GM21447 (cell line): ENCODE data around the gene STK16.

Source experiments
- ATAC-seq: cut with Tn5 transposase; IDR thresholded peaks from one replicate; pipeline ENCODE4 v1.9.1; 2021; ENCODE audit not compliant: unreplicated experiment

STK16 gene

GRCh38 chr2:219213486-219214071 lies 31.7 kb upstream of the STK16 start:
- ATAC-seq: no peak

GRCh38 chr2:219214141-219214540 lies 31.1 kb upstream of the STK16 start:
- ATAC-seq: no peak

- no peak for ATAC-seq
Observed at GRCh38 chr2:219214786-219215185, 30.5 kb upstream of the STK16 start.

GRCh38 chr2:219215871-219216534 lies 29.3 kb upstream of the STK16 start:
- no peak for ATAC-seq

GRCh38 chr2:219216535-219216915 lies 28.8 kb upstream of the STK16 start:
- no peak for ATAC-seq

- ATAC-seq: peak; percentile 34
Observed at GRCh38 chr2:219218217-219218731, 27.0 kb upstream of the STK16 start.

GRCh38 chr2:219218732-219219701 lies 26.3 kb upstream of the STK16 start, which contains the start of gene ABCB6:
ABCB6 (minus strand) TSS chr2:219218958; CDS start chr2:219218673, 285 bp downstream.
- ATAC-seq: peak; percentile 84

- no peak for ATAC-seq
Observed at GRCh38 chr2:219219784-219220532, 25.3 kb upstream of the STK16 start.

GRCh38 chr2:219220652-219221402 lies 24.5 kb upstream of the STK16 start:
- ATAC-seq: no peak

GRCh38 chr2:219221957-219222518 lies 23.2 kb upstream of the STK16 start:
- ATAC-seq: no peak

- no peak for ATAC-seq
Observed at GRCh38 chr2:219223831-219224610, 21.3 kb upstream of the STK16 start.

- no peak for ATAC-seq
Observed at GRCh38 chr2:219225350-219225749, 19.9 kb upstream of the STK16 start.

GRCh38 chr2:219228041-219228910 lies 17.0 kb upstream of the STK16 start:
- ATAC-seq: no peak

GRCh38 chr2:219228911-219229304 lies 16.4 kb upstream of the STK16 start:
- peak; percentile 1 for ATAC-seq

GRCh38 chr2:219229305-219230058 lies 15.8 kb upstream of the STK16 start, which contains the start of the genes ANKZF1 and ATG9A:
ANKZF1 (plus strand) TSS chr2:219229806; CDS start chr2:219230258, 452 bp downstream.
ATG9A (minus strand) TSS chr2:219229636; CDS start chr2:219228024, 1,612 bp downstream.
- ATAC-seq: peak; percentile 98

GRCh38 chr2:219230059-219230540 lies 15.2 kb upstream of the STK16 start:
- ATAC-seq: no peak

GRCh38 chr2:219234331-219234730 lies 10.9 kb upstream of the STK16 start:
- ATAC-seq: no peak
